ENCODE results near the gene PRKD1.

PRKD1 gene

GRCh38 chr14:29927376-29928116, at the start of gene PRKD1:
Gene PRKD1, minus strand, starts transcription at chr14:29927847.
- peak; percentile 63 for DNase-seq

GRCh38 chr14:29971101-29971500, 43.5 kb upstream of the PRKD1 start:
- no peak for DNase-seq

- no peak for DNase-seq
Measured at GRCh38 chr14:29955087-29955486, 27.4 kb upstream of the PRKD1 start.

GRCh38 chr14:29953501-29953900, 25.9 kb upstream of the PRKD1 start:
- DNase-seq, result no peak

GRCh38 chr14:29944091-29944490, 16.4 kb upstream of the PRKD1 start:
- no peak for DNase-seq

GRCh38 chr14:29941401-29941800, 13.8 kb upstream of the PRKD1 start:
- no peak for DNase-seq

- no peak for DNase-seq
Measured at GRCh38 chr14:29940482-29940881, 12.8 kb upstream of the PRKD1 start.

GRCh38 chr14:29937116-29937515, 9.5 kb upstream of the PRKD1 start:
- DNase-seq, result no peak

- DNase-seq, result no peak
Measured at GRCh38 chr14:29930283-29930682, 2.6 kb upstream of the PRKD1 start.

- no peak for DNase-seq
Measured at GRCh38 chr14:29928117-29928640, 532 bp upstream of the PRKD1 start.

- DNase-seq, result peak; percentile 70
Measured at GRCh38 chr14:29926701-29927375, 809 bp downstream of the PRKD1 start.

GRCh38 chr14:29926228-29926627, 1.4 kb downstream of the PRKD1 start:
- DNase-seq, result peak; percentile 43

- no peak for DNase-seq
Measured at GRCh38 chr14:29925736-29926135, 1.9 kb downstream of the PRKD1 start.

GRCh38 chr14:29925101-29925722, 2.4 kb downstream of the PRKD1 start:
- DNase-seq, result no peak

- DNase-seq, result no peak
Measured at GRCh38 chr14:29919845-29920244, 7.8 kb downstream of the PRKD1 start.

GRCh38 chr14:29918981-29919380, 8.7 kb downstream of the PRKD1 start:
- DNase-seq, result no peak

- DNase-seq, result no peak
Measured at GRCh38 chr14:29913566-29913965, 14.1 kb downstream of the PRKD1 start.

GRCh38 chr14:29911810-29912209, 15.8 kb downstream of the PRKD1 start:
- peak; percentile 53 for DNase-seq

GRCh38 chr14:29908652-29909577, 18.7 kb downstream of the PRKD1 start:
- DNase-seq, result no peak

- peak; percentile 68 for DNase-seq
Measured at GRCh38 chr14:29906256-29906870, 21.3 kb downstream of the PRKD1 start.

GRCh38 chr14:29905543-29905942, 22.1 kb downstream of the PRKD1 start:
- DNase-seq, result no peak

All from DMS79 treated with DMSO at 0.1 percent for 48 hours (cell line).